Kidney glomerular epithelial cell (primary cell): ENCODE results near the gene PRDM15.

Experiments used
- DNase-seq: peaks from one replicate; lab custom pipeline; 2025; lab: John Stamatoyannopoulos, UW

PRDM15 gene

GRCh38 chr21:41907496-41908258 lies 28.5 kb upstream of the PRDM15 start:
- no peak for DNase-seq

- no peak for DNase-seq
These were observed 27.6 kb upstream of the PRDM15 start for GRCh38 chr21:41906770-41907169.

- no peak for DNase-seq
These were observed 24.6 kb upstream of the PRDM15 start for GRCh38 chr21:41903559-41904351.

GRCh38 chr21:41902946-41903345 lies 23.8 kb upstream of the PRDM15 start:
- no peak for DNase-seq

GRCh38 chr21:41901782-41902181 lies 22.6 kb upstream of the PRDM15 start:
- no peak for DNase-seq

- DNase-seq, result no peak
These were observed 22.0 kb upstream of the PRDM15 start for GRCh38 chr21:41901099-41901498.

GRCh38 chr21:41900401-41900800 lies 21.3 kb upstream of the PRDM15 start:
- no peak for DNase-seq

GRCh38 chr21:41899426-41900202 lies 20.5 kb upstream of the PRDM15 start:
- no peak for DNase-seq

- no peak for DNase-seq
These were observed 19.9 kb upstream of the PRDM15 start for GRCh38 chr21:41898998-41899397.

- DNase-seq, result no peak
These were observed 18.6 kb upstream of the PRDM15 start for GRCh38 chr21:41897700-41898099.

GRCh38 chr21:41897047-41897669 lies 18.0 kb upstream of the PRDM15 start:
- DNase-seq, result no peak

- no peak for DNase-seq
These were observed 16.7 kb upstream of the PRDM15 start for GRCh38 chr21:41895643-41896493.

GRCh38 chr21:41894922-41895557 lies 15.9 kb upstream of the PRDM15 start:
- peak; percentile 43 for DNase-seq

GRCh38 chr21:41894511-41894910 lies 15.4 kb upstream of the PRDM15 start:
- DNase-seq, result no peak

GRCh38 chr21:41892726-41893125 lies 13.6 kb upstream of the PRDM15 start:
- DNase-seq, result no peak

- DNase-seq, result no peak
These were observed 12.0 kb upstream of the PRDM15 start for GRCh38 chr21:41891132-41891531.

GRCh38 chr21:41890355-41890754 lies 11.2 kb upstream of the PRDM15 start:
- DNase-seq, result no peak

GRCh38 chr21:41888749-41889376 lies 9.7 kb upstream of the PRDM15 start:
- no peak for DNase-seq

- DNase-seq, result no peak
These were observed 8.5 kb upstream of the PRDM15 start for GRCh38 chr21:41887667-41888066.

GRCh38 chr21:41886328-41886727 lies 7.2 kb upstream of the PRDM15 start:
- no peak for DNase-seq
